Endothelial cell of umbilical vein (primary cell): ENCODE measurements around the gene AMDHD2. TPM values are rescaled to one million over a fixed set of nuclear protein-coding genes. Genes with fewer than 3 reads are reported as not detected.

Experiments used
- BruUV-seq: library from RNA; stranded (reverse); fragments of 400-500 nt; replicated peaks from 2 replicates; lab custom pipeline; 2021; lab: Mats Ljungman, UMichigan
- CTCF ChIA-PET: fragments of 300-600, 350-600 bp; sonication (Branson Sonifier 250); formaldehyde crosslinking; loops from one replicate; lab custom pipeline; 2021; ENCODE audit warnings: antibody characterized with exemption, inconsistent platforms; lab: Charles Lee
- POLR2A ChIA-PET: fragments of 300-600, 350-600 bp; sonication (Branson Sonifier 250); formaldehyde crosslinking; loops from one replicate; lab custom pipeline; 2021; ENCODE audit warnings: antibody characterized with exemption, inconsistent platforms; lab: Charles Lee
- DNase-seq: peaks from one replicate; pipeline ENCODE4 v3.0.0-alpha.2; 2011; ENCODE audit warnings: low read depth, low spot score
- FAIRE-seq: peaks from 2 replicates; lab custom pipeline; 2011; peaks lifted over from hg19 to GRCh38; lab: Jason Lieb, UNC
- H2AFZ ChIP-seq: 2 replicates; pipeline ENCODE4 v1.6.0; 2012; ENCODE audit warnings: low read depth, low read length, control low read depth, inconsistent platforms
- H3K27ac ChIP-seq: 2 replicates; pipeline ENCODE4 v1.5.1; 2011; ENCODE audit warnings: low read depth, mild to moderate bottlenecking, control low read depth, low read length, moderate library complexity; ENCODE audit not compliant: insufficient read depth
- H3K27me3 ChIP-seq, 2 experiments: 2 replicates each; pipeline versions ENCODE4 v1.6.0 to v1.6.1; 2011; ENCODE audit warnings: low read length in 2 of 2, mixed read lengths in 1 of 2; ENCODE audit not compliant: control insufficient read depth in 2 of 2, insufficient read depth in 2 of 2
- H3K36me3 ChIP-seq, 2 experiments: 2 replicates in 1 of 2; 3 replicates in 1 of 2; pipeline ENCODE4 v1.5.1; 2011; ENCODE audit warnings: low read length in 2 of 2, mild to moderate bottlenecking in 1 of 2, moderate library complexity in 1 of 2; ENCODE audit not compliant: control insufficient read depth in 2 of 2, insufficient read depth in 2 of 2; ENCODE audit errors: extremely low read depth in 1 of 2
- H3K4me1 ChIP-seq: 3 replicates; pipeline ENCODE4 v1.5.1; 2011; ENCODE audit warnings: mild to moderate bottlenecking, low read length; ENCODE audit not compliant: control insufficient read depth, insufficient read depth; ENCODE audit errors: extremely low read depth
- H3K4me2 ChIP-seq: 2 replicates; pipeline ENCODE4 v1.6.1; 2011; ENCODE audit warnings: low read length, control low read depth, mixed read lengths; ENCODE audit not compliant: insufficient read depth
- H3K4me3 ChIP-seq, 3 experiments: fragments of 200-600 bp in 1 of 3; sonication (generic), shearing (Covaris generic) in 1 of 3; replicated peaks in 1 of 3; 2 replicates each; pipeline ENCODE4 v1.5.1; 2011 to 2016; ENCODE audit warnings: control low read depth in 3 of 3, low read length in 3 of 3, mild to moderate bottlenecking in 2 of 3, inconsistent platforms in 1 of 3, low read depth in 1 of 3, moderate library complexity in 1 of 3; ENCODE audit not compliant: insufficient read depth in 1 of 3
- H3K79me2 ChIP-seq: 2 replicates; pipeline ENCODE4 v1.6.0; 2012; ENCODE audit warnings: low read length, inconsistent platforms; ENCODE audit not compliant: control insufficient read depth, insufficient read depth
- H3K9ac ChIP-seq: replicated peaks from 2 replicates; pipeline ENCODE3; 2011; ENCODE audit warnings: low read length, control low read depth; ENCODE audit not compliant: insufficient read depth; ENCODE audit errors: extremely low read depth
- H3K9me1 ChIP-seq: replicated peaks from 3 replicates; pipeline ENCODE4 v1.6.0; 2011; ENCODE audit warnings: mild to moderate bottlenecking, low read length; ENCODE audit not compliant: control insufficient read depth, insufficient read depth; ENCODE audit errors: extremely low read depth
- H3K9me3 ChIP-seq: replicated peaks from 2 replicates; pipeline ENCODE4 v1.5.1; 2012; ENCODE audit warnings: low read length, inconsistent platforms; ENCODE audit not compliant: control insufficient read depth, insufficient read depth
- H4K20me1 ChIP-seq: replicated peaks from 2 replicates; pipeline ENCODE3; 2011; ENCODE audit warnings: mild to moderate bottlenecking, low read length; ENCODE audit not compliant: control insufficient read depth, insufficient read depth; ENCODE audit errors: extremely low read depth
- CTCF ChIP-seq, 2 donors: IDR thresholded peaks; 1 replicate in 1 of 2; 2 replicates in 1 of 2; pipeline ENCODE4 v1.5.1; 2011; ENCODE audit warnings: low read length in 2 of 2, mild to moderate bottlenecking in 2 of 2, moderate library complexity in 2 of 2, control low read depth in 1 of 2, inconsistent platforms in 1 of 2, low read depth in 1 of 2; ENCODE audit not compliant: insufficient read depth in 1 of 2; ENCODE audit errors: extremely low read depth in 1 of 2
- EZH2 ChIP-seq: IDR thresholded peaks from 2 replicates; pipeline ENCODE4 v1.6.1; 2012; ENCODE audit warnings: borderline replicate concordance, low read depth, mild to moderate bottlenecking, moderate library complexity, low read length, inconsistent platforms; ENCODE audit not compliant: severe bottlenecking
- FOS ChIP-seq: IDR thresholded peaks from 2 replicates; pipeline ENCODE4 v1.6.1; 2011; ENCODE audit warnings: mild to moderate bottlenecking, low read length, moderate library complexity, borderline replicate concordance; ENCODE audit not compliant: insufficient read depth
- JUN ChIP-seq: IDR thresholded peaks from 2 replicates; pipeline ENCODE4 v1.6.1; 2011; ENCODE audit warnings: borderline replicate concordance, low read depth; ENCODE audit not compliant: insufficient read length, insufficient read depth
- MAX ChIP-seq: IDR thresholded peaks from 2 replicates; pipeline ENCODE4 v1.6.1; 2011; ENCODE audit not compliant: insufficient read depth, insufficient read length
- POLR2A ChIP-seq: IDR thresholded peaks from 2 replicates; pipeline ENCODE4 v1.6.1; 2012; ENCODE audit warnings: low read depth, mild to moderate bottlenecking, control low read depth, low read length
- POLR2AphosphoS5 ChIP-seq: IDR thresholded peaks from 2 replicates; pipeline ENCODE4 v1.6.1; 2012; ENCODE audit warnings: low read depth, mild to moderate bottlenecking, control low read depth, low read length, moderate library complexity; ENCODE audit not compliant: insufficient read depth
- dilution Hi-C: fragments of 300-500 bp; cut with MboI; formaldehyde crosslinking; loops from one replicate; pipeline ENCODE4 v1.15.0; 2019; ENCODE audit warnings: low sequenced_read_pairs; ENCODE audit not compliant: extremely low pct_ligation_motif_present
- intact Hi-C: fragments of 100-400 bp; cut with micrococcal nuclease; formaldehyde crosslinking; loops from one replicate; pipeline ENCODE4 v1.10.0; 2022
- polyA plus RNA-seq, 4 experiments: library from polyadenylated mRNA; depleted of rRNA in 3 of 4; stranded (reverse) in 3 of 4; unstranded in 1 of 4; fragments of >200 nt; gene quantifications; 2 replicates each; pipeline versions ENCODE4 v1.2.1 to v1.2.3, GENCODE V29; 2011 to 2012; ENCODE audit warnings: missing spikeins in 1 of 4
- total RNA-seq: library from RNA; stranded (reverse); gene quantifications from 2 replicates; pipeline ENCODE4 v1.2.3, GENCODE V29; 2021

Gene AMDHD2
- total and polyA plus RNA-seq, 2 donors (not counting 3 experiments of a cell fraction or from before 2014, with no cell fraction given), result 39.4 to 59.5 TPM

- no peaks in the 10 kb centered on the region for H3K4me1 ChIP-seq
- no peaks in the 10 kb centered on the region for H4K20me1 ChIP-seq
- H3K27me3 ChIP-seq, result no peaks in the 10 kb centered on the region
- DNase-seq, result no peak
- peaks cover 7% of the 10 kb centered on the region for H3K79me2 ChIP-seq
- H3K4me2 ChIP-seq, result no peak overlapping the region
- no peaks in the 10 kb centered on the region for H3K9me3 ChIP-seq
- no peak overlapping the region for H2AFZ ChIP-seq
- FAIRE-seq, result no peak
- H3K27ac ChIP-seq, result no peak overlapping the region
- no peak overlapping the region for H3K9ac ChIP-seq
- H3K9me1 ChIP-seq, result no peaks in the 10 kb centered on the region
- no peak for TF ChIP-seq JUN
- no peak for TF ChIP-seq POLR2A
- TF ChIP-seq EZH2, result no peak
- no peak for TF ChIP-seq MAX
- no peak for TF ChIP-seq FOS
- TF ChIP-seq CTCF (IDR thresholded peaks at IDR 0.05; ENCODE audit: extremely low read depth in 1 of 2, insufficient read depth in 1 of 2, low read depth in 1 of 2, low read length in 2 of 2), result no peak
- TF ChIP-seq POLR2AphosphoS5, result no peak
- no TSS peak for BruUV-seq
- intact Hi-C loops (no loop called here), dilution Hi-C loops (no loop called here)
- no peak overlapping the region for H3K4me3 ChIP-seq
- H3K36me3 ChIP-seq, result no peaks in the 10 kb centered on the region
- POLR2A ChIA-PET, result no interaction called here
- CTCF ChIA-PET, result interaction anchor here (1.7 to 2.3 kb wide), 2 partner anchors 13 to 18 kb away, joined by 5 to 9 read pairs; partner anchors contain the start of gene NTN3
Observed at GRCh38 chr16:2482708-2483534, 37.2 kb upstream of the AMDHD2 start.
